ENCODE results near the gene RPS8.
"Not testable (repeated sequence)": the region's sequence is repeated elsewhere in the genome, so short reads cannot be mapped to it uniquely, and the experiment has no call there.

The RPS8 gene

GRCh38 chr1:44803312-44804095 is 28.2 kb downstream of the RPS8 start:
- no peak for DNase-seq (ENCODE audit: low spot score)

- DNase-seq (ENCODE audit: low spot score), result no peak
Measured at GRCh38 chr1:44805311-44806024, 30.1 kb downstream of the RPS8 start.

GRCh38 chr1:44806025-44806703 is 30.8 kb downstream of the RPS8 start:
- DNase-seq (ENCODE audit: low spot score), result no peak

- DNase-seq (ENCODE audit: low spot score), result no peak
Measured at GRCh38 chr1:44806704-44807363, 31.5 kb downstream of the RPS8 start, which contains the start of gene DYNLT4. TSS of gene DYNLT4 (minus strand) at chr1:44807351. CDS start at chr1:44806668, 683 bp downstream.

- DNase-seq (ENCODE audit: low spot score), result peak; percentile 98
Measured at GRCh38 chr1:44807364-44808062, 32.2 kb downstream of the RPS8 start.

GRCh38 chr1:44808063-44808937 is 33.0 kb downstream of the RPS8 start, which contains the start of gene BTBD19:
TSS of gene BTBD19 (plus strand) at chr1:44808523. CDS start at chr1:44808821, 298 bp downstream.
- DNase-seq (ENCODE audit: low spot score), result peak; percentile 93

GRCh38 chr1:44808938-44809917 is 33.9 kb downstream of the RPS8 start:
- DNase-seq (ENCODE audit: low spot score), result peak; percentile 44

GRCh38 chr1:44810101-44810761 is 34.9 kb downstream of the RPS8 start:
- no peak for DNase-seq (ENCODE audit: low spot score)

- DNase-seq (ENCODE audit: low spot score), result not testable (repeated sequence)
Measured at GRCh38 chr1:44810762-44811105, 35.4 kb downstream of the RPS8 start.

- DNase-seq (ENCODE audit: low spot score), result no peak
Measured at GRCh38 chr1:44811234-44811633, 35.9 kb downstream of the RPS8 start.

GRCh38 chr1:44812822-44813543 is 37.6 kb downstream of the RPS8 start:
- no peak for DNase-seq (ENCODE audit: low spot score)

- not testable (repeated sequence) for DNase-seq (ENCODE audit: low spot score)
Measured at GRCh38 chr1:44815926-44816325, 40.6 kb downstream of the RPS8 start.

- DNase-seq (ENCODE audit: low spot score), result no peak
Measured at GRCh38 chr1:44817307-44817706, 42.0 kb downstream of the RPS8 start.

- DNase-seq (ENCODE audit: low spot score), result no peak
Measured at GRCh38 chr1:44817771-44818495, 42.6 kb downstream of the RPS8 start.

GRCh38 chr1:44819196-44819607 is 43.9 kb downstream of the RPS8 start:
- DNase-seq (ENCODE audit: low spot score), result peak; percentile 65

- peak; percentile 82 for DNase-seq (ENCODE audit: low spot score)
Measured at GRCh38 chr1:44819608-44820327, 44.4 kb downstream of the RPS8 start.
